Right atrium auricular region (tissue), 2 donors: ENCODE measurements around the gene C4orf17. TPM values are rescaled to one million over a fixed set of nuclear protein-coding genes. Genes with fewer than 3 reads are reported as not detected.

Experiments used
- DNase-seq: peaks from one replicate; pipeline ENCODE4 v3.0.0-alpha.2; 2019; ENCODE audit warnings: low spot score
- H3K27ac ChIP-seq, 2 donors: fragments of 200-600 bp; sonication (generic); 1 replicate in 1 of 2; 2 replicates in 1 of 2; pipeline ENCODE4 v1.5.1; 2016 to 2019
- H3K27me3 ChIP-seq, 2 donors: fragments of 200-600 bp; sonication (generic); one replicate each; pipeline versions ENCODE4 v1.5.1 to v1.6.0; 2017 to 2019
- H3K36me3 ChIP-seq: fragments of 200-600 bp; sonication (generic); one replicate; pipeline ENCODE4 v1.5.1; 2016
- H3K4me1 ChIP-seq, 2 donors: fragments of 200-600 bp; sonication (generic); one replicate each; pipeline versions ENCODE4 v1.5.1 to v1.6.0; 2017 to 2019
- H3K4me3 ChIP-seq, 2 donors: fragments of 200-600 bp; sonication (generic); 1 replicate in 1 of 2; 2 replicates in 1 of 2; pipeline ENCODE4 v1.5.1; 2017 to 2019; ENCODE audit warnings: mild to moderate bottlenecking in 1 of 2, moderate library complexity in 1 of 2
- H3K9me3 ChIP-seq, 2 donors: fragments of 200-600 bp; sonication (generic); one replicate each; pipeline ENCODE4 v1.5.1; 2019
- CTCF ChIP-seq, 2 donors: fragments of 200-600 bp; sonication (generic); IDR thresholded peaks; one replicate each; pipeline ENCODE4 v1.5.1; 2019; ENCODE audit warnings: antibody characterized with exemption in 2 of 2
- total RNA-seq, 2 donors: library from RNA; depleted of rRNA; stranded (reverse); fragments of >200 nt; gene quantifications; one replicate each; pipeline ENCODE4 v1.1.0, GENCODE V29; 2016

The C4orf17 gene
- not detected for total RNA-seq

GRCh38 chr4:99510721-99511120, at the start of gene C4orf17:
TSS of gene C4orf17 (plus strand) at chr4:99511021. CDS start at chr4:99513082, 2,061 bp downstream.
- H3K4me1 ChIP-seq: no peaks in the 10 kb centered on the region
- no peak within 1 kb of the TSS for H3K4me3 ChIP-seq
- no peaks in the 10 kb centered on the region for H3K9me3 ChIP-seq
- no peaks in the 10 kb centered on the region for H3K36me3 ChIP-seq
- no peaks in the 10 kb centered on the region for H3K27me3 ChIP-seq
- no peak for TF ChIP-seq CTCF (IDR thresholded peaks at IDR 0.05)
- no peak for DNase-seq
- H3K27ac ChIP-seq: no peak within 1 kb of the TSS

- Histone ChIP-seq H3K36me3 (no peaks in the 10 kb centered on the region), H3K27ac (no peak overlapping the region), H3K9me3 (no peaks in the 10 kb centered on the region), H3K4me3 (no peak overlapping the region), H3K4me1 (no peaks in the 10 kb centered on the region), H3K27me3 (no peaks in the 10 kb centered on the region)
- no peak for TF ChIP-seq CTCF (IDR thresholded peaks at IDR 0.05)
- no peak for DNase-seq
These were observed 49.0 kb upstream of the C4orf17 start for GRCh38 chr4:99461623-99462401.

- no peak for DNase-seq
- no peaks in the 10 kb centered on the region for H3K27me3 ChIP-seq
- H3K36me3 ChIP-seq: no peaks in the 10 kb centered on the region
- no peaks in the 10 kb centered on the region for H3K4me1 ChIP-seq
- H3K9me3 ChIP-seq: no peaks in the 10 kb centered on the region
- no peak overlapping the region for H3K27ac ChIP-seq
- peak; percentile 56 to 85 for TF ChIP-seq CTCF (IDR thresholded peaks at IDR 0.05)
- H3K4me3 ChIP-seq: no peak overlapping the region
These were observed 47.9 kb upstream of the C4orf17 start for GRCh38 chr4:99462875-99463464.

- H3K27ac ChIP-seq: no peak overlapping the region
- no peaks in the 10 kb centered on the region for H3K4me1 ChIP-seq
- no peaks in the 10 kb centered on the region for H3K36me3 ChIP-seq
- H3K4me3 ChIP-seq: no peak overlapping the region
- H3K27me3 ChIP-seq: no peaks in the 10 kb centered on the region
- H3K9me3 ChIP-seq: no peaks in the 10 kb centered on the region
- DNase-seq: no peak
- no peak for TF ChIP-seq CTCF (IDR thresholded peaks at IDR 0.05)
These were observed 47.3 kb upstream of the C4orf17 start for GRCh38 chr4:99463566-99463965.

- no peaks in the 10 kb centered on the region for H3K4me1 ChIP-seq
- no peak overlapping the region for H3K4me3 ChIP-seq
- DNase-seq: no peak
- H3K9me3 ChIP-seq: no peaks in the 10 kb centered on the region
- no peak overlapping the region for H3K27ac ChIP-seq
- no peaks in the 10 kb centered on the region for H3K36me3 ChIP-seq
- no peaks in the 10 kb centered on the region for H3K27me3 ChIP-seq
- TF ChIP-seq CTCF (IDR thresholded peaks at IDR 0.05): no peak
These were observed 42.9 kb upstream of the C4orf17 start for GRCh38 chr4:99467887-99468286.
